ENCODE measurements around the gene IHH.

IHH gene

GRCh38 chr2:219090436-219091299 is 29.9 kb upstream of the IHH start:
- no peak overlapping the region for H3K4me3 ChIP-seq (ENCODE audit: low read depth, low read length)
- no peaks in the 10 kb centered on the region for H3K79me2 ChIP-seq
- H3K27ac ChIP-seq = no peak overlapping the region
- no peak overlapping the region for H3K9ac ChIP-seq
- no peaks in the 10 kb centered on the region for H3K27me3 ChIP-seq (ENCODE audit: control insufficient read depth, insufficient read depth, low read length)
- H3K4me1 ChIP-seq = no peaks in the 10 kb centered on the region
- no peak for TF ChIP-seq CTCF (IDR thresholded peaks at IDR 0.05)
- H3K36me3 ChIP-seq (ENCODE audit: control insufficient read depth, insufficient read depth, low read length) = no peaks in the 10 kb centered on the region
- no peaks in the 10 kb centered on the region for H3K9me3 ChIP-seq (ENCODE audit: control insufficient read depth, low read length)
- no peak overlapping the region for H3K4me2 ChIP-seq (ENCODE audit: low read length)
- H2AFZ ChIP-seq = no peak overlapping the region

- no peak for TF ChIP-seq CTCF (IDR thresholded peaks at IDR 0.05)
- H3K9ac ChIP-seq = no peak overlapping the region
These were observed 28.6 kb upstream of the IHH start for GRCh38 chr2:219089330-219089729.

GRCh38 chr2:219087848-219088247 is 27.1 kb upstream of the IHH start:
- H3K36me3 ChIP-seq (ENCODE audit: control insufficient read depth, insufficient read depth, low read length) = no peaks in the 10 kb centered on the region
- no peak overlapping the region for H3K27ac ChIP-seq
- no peak for TF ChIP-seq CTCF (IDR thresholded peaks at IDR 0.05)

More at GRCh38 chr2:219089330-219089729, 28.6 kb upstream of the IHH start:
- Histone ChIP-seq H3K27me3 (ENCODE audit: control insufficient read depth, insufficient read depth, low read length) (no peaks in the 10 kb centered on the region), H3K4me1 (no peaks in the 10 kb centered on the region), H2AFZ (no peak overlapping the region), H3K27ac (no peak overlapping the region), H3K36me3 (ENCODE audit: control insufficient read depth, insufficient read depth, low read length) (no peaks in the 10 kb centered on the region), H3K9me3 (ENCODE audit: control insufficient read depth, low read length) (no peaks in the 10 kb centered on the region), H3K4me3 (ENCODE audit: low read depth, low read length) (no peak overlapping the region), H3K79me2 (no peaks in the 10 kb centered on the region), H3K4me2 (ENCODE audit: low read length) (no peak overlapping the region)

GRCh38 chr2:219087361-219087760 is 26.6 kb upstream of the IHH start:
- H3K9ac ChIP-seq = no peak overlapping the region
- no peaks in the 10 kb centered on the region for H3K27me3 ChIP-seq (ENCODE audit: control insufficient read depth, insufficient read depth, low read length)
- no peaks in the 10 kb centered on the region for H3K79me2 ChIP-seq
- no peaks in the 10 kb centered on the region for H3K4me1 ChIP-seq
- H3K4me3 ChIP-seq (ENCODE audit: low read depth, low read length) = no peak overlapping the region
- no peak overlapping the region for H3K27ac ChIP-seq
- H3K9me3 ChIP-seq (ENCODE audit: control insufficient read depth, low read length) = no peaks in the 10 kb centered on the region
- no peaks in the 10 kb centered on the region for H3K36me3 ChIP-seq (ENCODE audit: control insufficient read depth, insufficient read depth, low read length)
- no peak for TF ChIP-seq CTCF (IDR thresholded peaks at IDR 0.05)
- H3K4me2 ChIP-seq (ENCODE audit: low read length) = no peak overlapping the region
- no peak overlapping the region for H2AFZ ChIP-seq

More at GRCh38 chr2:219087848-219088247, 27.1 kb upstream of the IHH start:
- Histone ChIP-seq H3K9ac (no peak overlapping the region), H2AFZ (no peak overlapping the region), H3K27me3 (ENCODE audit: control insufficient read depth, insufficient read depth, low read length) (no peaks in the 10 kb centered on the region), H3K4me3 (ENCODE audit: low read depth, low read length) (no peak overlapping the region), H3K4me1 (no peaks in the 10 kb centered on the region), H3K4me2 (ENCODE audit: low read length) (no peak overlapping the region), H3K9me3 (ENCODE audit: control insufficient read depth, low read length) (no peaks in the 10 kb centered on the region), H3K79me2 (no peaks in the 10 kb centered on the region)

- Histone ChIP-seq H3K79me2 (no peaks in the 10 kb centered on the region), H3K4me1 (no peaks in the 10 kb centered on the region)
- TF ChIP-seq CTCF (IDR thresholded peaks at IDR 0.05) = no peak
These were observed 25.5 kb upstream of the IHH start for GRCh38 chr2:219086196-219086595.

More at GRCh38 chr2:219086196-219086595, 25.5 kb upstream of the IHH start:
- Histone ChIP-seq H3K27me3 (ENCODE audit: control insufficient read depth, insufficient read depth, low read length) (no peaks in the 10 kb centered on the region), H3K9ac (no peak overlapping the region), H2AFZ (no peak overlapping the region), H3K4me2 (ENCODE audit: low read length) (no peak overlapping the region), H3K4me3 (ENCODE audit: low read depth, low read length) (no peak overlapping the region), H3K27ac (no peak overlapping the region), H3K36me3 (ENCODE audit: control insufficient read depth, insufficient read depth, low read length) (no peaks in the 10 kb centered on the region), H3K9me3 (ENCODE audit: control insufficient read depth, low read length) (no peaks in the 10 kb centered on the region)
